ENCODE results near the gene GNB5. TPM values are rescaled to one million over a fixed set of nuclear protein-coding genes. Genes with fewer than 3 reads are reported as not detected.
A peak's percentile ranks its signal among the peaks of the same experiment; 100 is the strongest.

GNB5 gene
- total RNA-seq, 2 donors from 2014 or later, result 20.5 to 24.1 TPM

DNA sequence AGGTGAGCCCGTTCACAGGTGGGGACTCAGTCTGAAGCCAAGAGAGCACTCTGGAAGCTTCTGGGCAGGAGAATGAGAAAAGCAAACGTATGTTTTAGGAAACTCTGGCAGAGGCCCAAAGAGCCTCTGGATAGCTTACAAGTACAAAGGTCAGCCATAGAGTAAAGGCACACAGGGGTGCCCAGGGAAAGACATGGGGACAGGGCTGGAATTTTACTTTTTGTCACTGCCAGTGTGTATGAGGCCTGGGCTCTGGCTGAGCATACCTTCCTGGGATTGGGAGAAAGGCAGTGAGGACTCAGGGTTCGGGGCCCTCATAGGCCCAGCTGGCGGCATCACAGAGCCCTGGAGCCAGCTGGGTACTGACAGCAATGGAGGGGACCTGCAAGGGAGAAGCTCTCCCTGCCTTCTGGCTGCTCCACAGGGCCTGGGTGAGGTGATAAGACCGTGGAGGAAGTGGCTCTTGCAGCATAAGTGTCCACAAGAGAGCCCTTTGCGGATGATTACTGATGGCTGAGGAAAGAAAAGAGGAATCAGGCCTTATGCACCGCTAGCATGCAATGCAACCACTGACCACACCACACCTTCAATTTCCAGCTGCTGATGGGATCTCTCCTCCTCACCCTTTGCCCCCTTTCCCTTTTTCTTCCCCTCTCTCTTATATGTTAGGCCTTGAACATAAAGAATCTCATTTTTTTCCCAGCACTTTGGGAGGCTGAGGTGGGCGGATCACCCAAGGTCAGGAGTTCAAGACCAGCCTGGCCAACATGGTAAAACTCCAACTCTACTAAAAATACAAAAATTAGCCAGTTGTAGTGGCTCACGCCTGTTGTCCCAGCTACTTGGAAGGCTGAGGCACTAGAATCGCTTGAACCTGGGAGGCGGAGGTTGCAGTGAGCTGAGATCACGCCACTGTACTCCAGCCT lies 53.5 kb downstream of the GNB5 start:
- H3K27ac Mint-ChIP-seq, result peak overlapping the region in 1 of 2 donors; percentile 40
- DNase-seq (ENCODE audit: low spot score in 2 of 2) (no peak), ATAC-seq (no peak)
- H3K9me3 Mint-ChIP-seq, result no peaks in the 10 kb centered on the region
- no peaks in the 10 kb centered on the region for H3K36me3 Mint-ChIP-seq

DNA sequence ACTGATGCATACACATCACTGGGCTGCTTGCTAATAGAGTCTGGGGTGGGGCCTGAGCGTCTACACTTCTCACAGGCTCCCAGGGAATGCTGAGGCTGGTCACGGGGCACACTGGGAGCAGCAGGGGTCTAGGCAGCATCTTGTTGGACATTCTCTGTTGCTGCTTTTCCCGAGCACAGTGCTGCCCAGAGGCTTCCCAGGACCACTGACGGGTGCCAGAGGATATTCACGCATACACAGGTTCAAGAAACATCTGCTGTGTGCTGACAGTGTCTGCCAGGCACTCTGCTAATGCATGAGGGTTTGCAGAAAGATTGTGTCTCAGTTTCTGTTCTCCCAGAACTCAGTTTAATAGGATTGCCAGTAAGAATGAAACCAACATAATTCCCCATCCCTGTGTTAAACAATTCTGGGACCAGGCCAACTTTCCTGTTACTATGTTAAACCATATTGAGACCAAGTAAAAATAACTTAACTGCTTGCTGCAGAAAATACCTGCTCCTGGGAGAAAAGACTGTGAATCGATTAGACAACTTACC lies 54.7 kb downstream of the GNB5 start:
- DNase-seq (ENCODE audit: low spot score in 2 of 2) (no peak), ATAC-seq (peak in 1 of 2 donors; percentile 11)
- no peaks in the 10 kb centered on the region for H3K36me3 Mint-ChIP-seq
- no peaks in the 10 kb centered on the region for H3K9me3 Mint-ChIP-seq
- no peak overlapping the region for H3K27ac Mint-ChIP-seq

DNA sequence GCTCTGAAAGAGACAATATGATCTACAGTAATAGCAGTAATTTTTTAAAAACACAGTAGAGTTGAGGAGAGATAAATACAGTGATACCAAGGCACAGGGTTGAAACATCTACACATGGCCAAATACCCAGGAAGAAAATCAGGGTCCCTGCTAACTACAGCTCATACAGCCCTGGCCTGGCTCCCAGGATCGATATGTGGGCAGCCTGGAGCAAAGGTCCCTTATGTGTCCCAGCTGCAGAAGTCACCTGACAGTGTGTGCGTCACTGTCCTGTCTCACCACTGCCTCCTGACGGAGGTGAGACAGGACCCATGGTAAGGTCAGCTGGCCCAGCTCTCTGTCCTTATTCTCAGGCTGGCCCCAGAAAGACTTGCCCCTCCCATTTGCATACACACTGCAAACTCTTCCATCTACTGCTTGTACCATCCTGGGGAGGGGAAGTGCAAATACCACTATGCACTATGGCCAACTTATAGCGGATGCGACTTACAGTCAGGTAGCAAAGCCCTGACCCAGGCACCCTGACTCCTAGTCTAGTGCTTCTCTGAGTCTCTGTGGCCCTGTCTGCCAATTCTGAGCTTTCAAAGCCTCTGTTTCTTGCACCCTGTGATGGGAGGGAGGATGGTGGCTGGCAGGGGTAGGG lies 56.6 kb downstream of the GNB5 start:
- no peak overlapping the region for H3K27ac Mint-ChIP-seq
- DNase-seq (ENCODE audit: low spot score in 2 of 2) (no peak), ATAC-seq (no peak)
- H3K9me3 Mint-ChIP-seq, result no peaks in the 10 kb centered on the region
- no peaks in the 10 kb centered on the region for H3K36me3 Mint-ChIP-seq

DNA sequence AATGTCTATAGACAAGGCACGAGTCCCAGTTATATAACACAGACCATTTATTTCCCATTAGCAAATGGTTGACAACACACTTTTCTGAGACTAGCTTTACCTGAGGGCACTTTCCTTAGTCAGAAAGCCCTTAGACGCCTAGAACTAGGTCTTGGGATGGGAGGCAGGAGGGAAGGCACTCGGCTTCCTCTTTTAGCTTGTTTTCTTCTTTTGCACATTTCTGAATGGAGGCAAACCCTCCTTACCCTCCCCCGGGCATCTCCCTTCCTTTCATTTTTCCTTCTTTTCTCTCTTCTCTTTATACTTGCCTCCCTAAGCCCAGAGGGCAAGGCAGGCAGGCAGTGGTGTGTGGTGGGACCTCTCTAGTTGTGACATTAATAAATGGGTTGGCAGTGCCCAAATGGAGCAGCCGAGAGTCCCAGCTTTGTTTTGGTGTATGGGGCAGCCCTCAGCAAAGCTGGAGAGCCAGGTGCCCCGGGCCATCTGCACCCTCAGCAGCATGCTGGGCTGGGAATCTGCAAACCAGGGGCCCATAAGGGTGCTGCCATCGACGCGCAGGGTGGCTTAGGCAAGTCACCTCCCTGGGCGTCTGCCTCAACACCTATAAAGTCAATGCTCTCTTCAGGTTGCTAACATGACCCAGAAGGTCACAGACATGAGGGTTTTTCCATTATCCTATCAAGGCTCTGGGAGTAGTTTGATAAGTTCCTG lies 57.5 kb downstream of the GNB5 start:
- no peak overlapping the region for H3K27ac Mint-ChIP-seq
- no peaks in the 10 kb centered on the region for H3K9me3 Mint-ChIP-seq
- ATAC-seq (no peak), DNase-seq (ENCODE audit: low spot score in 2 of 2) (no peak)
- H3K36me3 Mint-ChIP-seq, result no peaks in the 10 kb centered on the region

DNA sequence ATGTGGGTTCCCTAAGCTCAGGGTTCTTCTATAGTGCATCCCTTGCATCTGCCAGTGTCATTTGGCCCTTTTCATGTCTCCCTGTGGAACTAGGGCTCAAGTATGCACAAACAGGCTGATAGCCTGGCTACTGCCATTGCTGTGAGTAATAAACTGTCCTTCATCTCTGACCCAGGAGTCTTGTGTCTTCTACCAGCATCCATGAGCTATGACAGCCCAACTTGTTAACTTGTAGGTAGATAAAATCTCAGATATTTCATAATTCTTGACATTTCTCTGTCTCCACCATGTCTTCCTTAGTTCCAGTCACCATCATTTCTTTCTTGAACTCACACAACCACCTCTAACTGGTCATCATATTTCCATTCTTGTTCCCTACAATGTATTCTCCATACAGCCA lies 59.1 kb downstream of the GNB5 start:
- no peaks in the 10 kb centered on the region for H3K36me3 Mint-ChIP-seq
- no peak for ATAC-seq
- no peak for DNase-seq (ENCODE audit: low spot score in 2 of 2)
- H3K27ac Mint-ChIP-seq, result peak overlapping the region; percentile 5 to 46
- H3K9me3 Mint-ChIP-seq, result no peaks in the 10 kb centered on the region

DNA sequence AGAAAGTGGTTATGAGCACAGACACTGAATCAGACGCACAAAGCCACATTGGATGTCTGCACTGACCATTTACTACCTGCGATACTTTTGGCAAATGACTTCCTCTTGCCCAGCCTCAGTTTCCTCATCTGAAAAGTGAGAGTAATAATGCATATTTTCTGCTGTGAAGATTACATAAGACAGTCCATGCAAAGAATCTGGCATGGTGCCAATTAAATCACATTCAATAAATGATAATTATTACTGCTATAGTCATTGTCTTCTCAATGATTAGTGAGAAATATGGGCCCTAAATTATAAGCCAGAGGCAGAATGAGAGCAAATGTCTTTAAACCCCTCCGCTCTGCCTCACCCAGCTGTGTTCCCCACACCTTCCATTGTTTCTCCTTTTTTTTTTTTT lies 62.6 kb downstream of the GNB5 start:
- H3K27ac Mint-ChIP-seq, result peak overlapping the region in 1 of 2 donors; percentile 58
- DNase-seq (ENCODE audit: low spot score in 2 of 2) (no peak), ATAC-seq (no peak)
- H3K9me3 Mint-ChIP-seq, result no peaks in the 10 kb centered on the region
- H3K36me3 Mint-ChIP-seq, result no peaks in the 10 kb centered on the region

DNA sequence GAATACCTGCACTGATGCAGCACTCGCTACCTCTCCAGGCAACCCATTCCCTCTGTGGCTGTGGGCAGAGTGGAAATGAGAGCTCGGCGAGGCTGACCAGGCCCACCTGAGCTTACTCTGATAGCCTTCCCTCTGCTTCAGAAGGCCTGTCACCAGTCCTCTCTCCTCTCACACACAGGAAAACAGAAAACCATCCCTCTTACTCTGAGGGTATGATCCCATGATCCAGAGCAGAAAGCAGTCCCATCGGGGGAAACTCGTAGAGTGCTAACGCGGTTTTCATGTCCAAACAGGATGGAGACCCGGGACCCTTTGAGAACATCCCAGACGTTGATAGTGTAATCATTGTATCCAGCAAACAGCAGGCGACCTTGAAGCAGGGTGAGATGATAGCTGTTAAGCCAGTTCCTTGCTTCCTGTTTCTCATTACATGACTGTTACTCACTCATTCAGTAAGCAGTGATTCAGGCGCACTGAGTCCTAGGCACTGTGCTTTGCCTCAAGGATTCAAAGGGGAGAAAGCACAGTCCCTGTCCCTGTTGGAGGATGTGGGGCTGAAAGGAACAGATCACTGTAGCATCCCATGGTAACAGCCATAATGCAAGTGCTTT lies 66.8 kb downstream of the GNB5 start:
- Mint-ChIP-seq H3K36me3 (no peaks in the 10 kb centered on the region), H3K9me3 (no peaks in the 10 kb centered on the region), H3K27ac (peak overlapping the region in 1 of 2 donors; percentile 6)
- ATAC-seq (peak; percentile 72 to 92), DNase-seq (ENCODE audit: low spot score in 2 of 2) (no peak)

DNA sequence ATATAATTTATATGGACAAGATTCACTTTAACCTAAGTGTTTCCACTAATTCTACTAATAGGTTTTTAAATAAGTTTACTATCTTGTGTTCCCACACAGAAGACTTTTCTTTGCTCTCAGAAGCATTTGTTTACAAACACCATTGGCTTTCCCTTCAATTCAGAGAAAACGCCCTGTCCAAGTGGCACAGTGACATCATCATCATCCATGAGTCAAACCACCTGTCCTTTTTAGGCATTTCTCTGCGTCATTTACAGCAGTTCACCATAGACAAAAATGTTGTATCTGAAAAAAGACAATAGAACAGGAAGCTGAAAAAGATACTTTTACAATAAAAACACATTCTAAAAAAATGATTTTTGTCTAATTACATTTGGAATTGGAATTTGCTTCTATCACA lies 69.3 kb downstream of the GNB5 start:
- Mint-ChIP-seq H3K27ac (peak overlapping the region in 1 of 2 donors; percentile 22), H3K9me3 (no peaks in the 10 kb centered on the region), H3K36me3 (no peaks in the 10 kb centered on the region)
- no peak for ATAC-seq
- DNase-seq (ENCODE audit: low spot score in 2 of 2), result no peak

DNA sequence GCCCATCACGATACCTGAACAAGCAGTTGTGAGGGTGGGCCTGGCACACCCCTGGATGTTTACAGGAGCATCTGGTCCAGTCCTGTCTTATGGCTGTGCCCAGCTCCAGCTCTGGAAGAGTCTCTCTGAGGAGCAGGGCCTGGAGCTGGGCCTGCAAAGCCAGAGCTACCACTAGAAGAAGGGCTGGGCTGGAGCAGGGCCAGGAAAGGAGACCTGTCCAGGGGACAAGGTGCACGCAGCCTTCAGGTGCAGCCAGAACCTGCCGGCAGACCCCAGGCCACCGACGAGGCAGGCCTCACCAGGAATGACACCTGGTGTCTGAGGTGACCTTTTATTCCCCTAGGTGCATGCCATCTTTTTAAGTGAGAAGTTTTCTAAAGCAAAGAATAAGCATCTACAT lies 70.2 kb downstream of the GNB5 start:
- DNase-seq (ENCODE audit: low spot score in 2 of 2) (no peak), ATAC-seq (no peak)
- Mint-ChIP-seq H3K9me3 (no peaks in the 10 kb centered on the region), H3K27ac (no peak overlapping the region), H3K36me3 (no peaks in the 10 kb centered on the region)

DNA sequence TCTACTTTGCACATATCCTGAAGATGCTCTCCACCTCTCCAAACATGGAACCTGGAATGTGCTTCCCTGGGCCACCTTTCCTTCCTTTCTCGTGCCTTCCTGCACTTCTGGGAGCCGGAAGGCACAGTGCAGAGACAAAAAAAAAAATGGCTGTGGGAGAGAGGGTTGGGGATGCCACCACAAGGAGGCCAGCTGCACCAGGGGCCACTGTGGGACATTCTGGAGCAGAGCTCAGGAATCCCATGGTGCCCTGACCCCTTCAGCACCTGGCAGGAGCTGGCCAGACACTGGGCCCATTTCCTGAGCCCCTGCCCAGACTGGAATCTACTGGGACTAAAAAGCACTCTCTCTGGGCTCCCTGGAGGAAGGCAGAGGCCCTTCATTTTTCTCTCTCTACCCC lies 70.7 kb downstream of the GNB5 start:
- Mint-ChIP-seq H3K36me3 (no peaks in the 10 kb centered on the region), H3K9me3 (no peaks in the 10 kb centered on the region), H3K27ac (no peak overlapping the region)
- ATAC-seq (no peak), DNase-seq (ENCODE audit: low spot score in 2 of 2) (no peak)

DNA sequence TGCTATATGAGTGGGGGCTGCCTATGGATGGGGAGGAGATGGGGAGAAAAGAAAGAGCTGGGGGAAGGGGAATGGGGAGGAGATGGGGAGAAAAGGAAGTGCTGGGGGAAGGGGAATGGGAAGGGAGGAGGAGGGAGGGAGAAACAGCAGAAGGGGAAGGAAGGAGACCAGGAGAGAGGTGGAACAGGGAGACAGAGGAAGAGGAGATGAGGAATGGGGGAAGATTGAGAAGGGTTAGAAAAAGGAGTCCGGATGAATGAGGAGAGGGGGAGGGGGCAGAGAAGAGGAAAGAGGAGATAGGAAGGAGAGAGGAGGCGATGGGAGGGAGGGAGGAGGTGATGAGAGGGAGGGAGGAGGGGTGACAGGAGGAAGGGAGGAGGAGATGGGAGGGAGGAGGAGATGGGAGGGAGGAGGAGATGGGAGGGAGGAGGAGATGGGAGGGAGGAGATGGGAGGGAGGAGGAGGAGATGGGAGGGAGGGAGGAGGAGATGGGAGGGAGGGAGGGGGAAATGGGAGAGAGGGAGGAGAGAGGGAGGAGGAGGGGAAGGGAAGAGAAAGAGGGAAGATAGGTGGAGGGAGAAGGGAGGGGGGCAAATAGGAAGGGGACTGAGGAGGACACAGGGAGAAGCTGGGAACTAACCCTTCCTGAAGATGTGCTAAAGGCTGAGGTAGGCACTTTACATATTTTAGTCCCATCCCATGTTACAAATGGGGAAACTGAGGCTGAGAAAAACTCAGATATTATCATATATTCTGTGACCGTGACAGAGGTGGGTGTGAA lies 72.0 kb downstream of the GNB5 start:
- Mint-ChIP-seq H3K9me3 (no peaks in the 10 kb centered on the region), H3K36me3 (no peaks in the 10 kb centered on the region), H3K27ac (no peak overlapping the region)
- DNase-seq (ENCODE audit: low spot score in 2 of 2), result no peak
- ATAC-seq, result no peak

DNA sequence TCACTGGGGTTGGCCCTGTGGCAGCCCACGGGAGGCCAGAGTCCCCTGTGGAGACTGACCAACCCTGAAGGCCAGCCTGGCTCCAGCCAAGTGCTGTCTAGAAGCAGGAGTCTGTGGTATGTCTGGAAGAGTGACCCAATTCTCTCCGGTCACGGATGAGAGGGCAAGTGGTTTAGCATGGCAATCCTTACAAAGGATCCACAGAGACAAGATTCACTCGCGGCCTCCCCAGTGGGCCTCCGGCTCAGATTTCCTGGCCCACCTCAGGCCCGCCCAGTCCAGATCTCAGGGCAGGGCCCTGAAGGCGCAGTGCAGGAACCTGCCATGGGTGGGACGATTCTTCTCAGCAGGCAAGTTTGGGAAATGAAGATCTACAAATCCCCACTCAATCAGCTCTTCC lies 73.6 kb downstream of the GNB5 start:
- DNase-seq (ENCODE audit: low spot score in 2 of 2) (no peak), ATAC-seq (no peak)
- no peaks in the 10 kb centered on the region for H3K36me3 Mint-ChIP-seq
- peak overlapping the region in 1 of 2 donors; percentile 4 for H3K27ac Mint-ChIP-seq
- no peaks in the 10 kb centered on the region for H3K9me3 Mint-ChIP-seq

DNA sequence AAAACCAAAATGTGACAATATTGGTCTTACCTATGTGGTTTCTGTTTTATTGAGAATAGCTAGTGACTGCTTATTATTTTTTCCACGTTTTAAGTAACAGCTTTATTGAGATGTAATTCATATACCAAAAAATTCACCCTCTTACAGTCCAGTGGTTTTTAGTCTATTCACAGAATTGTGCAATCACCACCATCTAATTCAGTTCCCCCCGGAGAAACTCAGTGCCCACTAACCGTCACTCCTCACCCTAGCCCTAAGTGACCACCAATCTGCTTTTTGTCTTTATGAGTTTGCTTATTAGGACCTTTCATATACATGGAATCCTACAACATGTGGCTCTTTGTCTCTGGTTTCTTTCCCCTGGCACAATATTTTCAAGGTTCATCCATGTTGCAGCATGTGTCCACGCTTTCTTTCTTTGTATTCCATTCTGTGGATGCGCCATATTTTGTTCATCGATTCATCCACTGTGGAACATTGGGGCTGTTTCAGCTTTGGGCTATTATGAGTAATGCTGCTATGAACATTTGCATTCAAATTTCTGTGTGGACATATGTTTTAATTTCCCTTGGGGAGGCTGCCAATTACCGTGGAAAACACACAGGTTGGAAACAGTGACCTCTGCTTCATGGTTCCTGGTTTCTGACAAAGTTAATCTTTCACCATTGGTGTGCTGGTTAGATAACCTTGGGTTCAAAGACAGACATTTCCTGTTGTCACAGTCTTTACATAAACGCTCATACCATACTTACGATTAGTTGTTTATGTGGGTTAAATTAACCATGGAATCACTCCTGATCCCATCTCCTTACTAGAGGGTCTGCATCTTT lies 75.4 kb downstream of the GNB5 start:
- H3K9me3 Mint-ChIP-seq, result no peaks in the 10 kb centered on the region
- no peak overlapping the region for H3K27ac Mint-ChIP-seq
- H3K36me3 Mint-ChIP-seq, result no peaks in the 10 kb centered on the region
- DNase-seq (ENCODE audit: low spot score in 2 of 2) (no peak), ATAC-seq (no peak)

DNA sequence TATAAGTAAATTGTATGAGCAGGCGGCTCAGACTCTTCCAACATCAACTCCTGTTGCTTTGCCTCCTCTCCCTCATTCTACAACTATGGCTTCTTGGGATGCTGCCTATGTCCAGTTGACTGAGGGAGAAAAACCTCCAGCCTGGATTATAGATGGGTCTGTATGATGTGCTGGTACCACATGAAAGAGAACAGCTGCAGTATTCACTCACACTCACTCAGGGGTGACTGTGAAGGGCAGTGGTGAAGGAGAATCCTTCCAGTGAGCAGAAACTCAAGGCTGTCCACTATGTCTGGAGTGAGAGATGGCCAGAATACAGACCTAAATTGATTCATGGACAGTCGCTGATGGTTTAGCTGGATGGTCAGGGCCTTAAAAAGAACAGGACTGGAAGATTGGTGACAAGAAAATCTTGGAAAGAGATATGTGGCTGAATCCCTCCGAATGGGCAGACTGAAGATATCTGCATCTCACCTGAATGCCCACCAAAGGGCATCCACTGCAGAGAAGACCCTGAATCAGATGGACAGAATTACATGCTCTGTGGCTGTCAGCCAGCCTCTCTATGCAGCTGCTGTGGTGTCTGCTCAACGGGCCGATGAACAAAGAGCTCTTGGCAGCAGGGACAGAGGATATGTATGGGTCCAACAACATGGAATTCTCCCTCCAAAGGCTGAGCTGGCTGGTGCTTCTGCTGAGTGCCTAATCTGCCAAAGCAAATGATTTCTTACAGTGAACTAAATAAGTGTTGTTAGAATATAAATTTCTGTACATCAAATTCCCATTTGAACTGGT lies 76.7 kb downstream of the GNB5 start:
- DNase-seq (ENCODE audit: low spot score in 2 of 2) (no peak), ATAC-seq (no peak)
- Mint-ChIP-seq H3K9me3 (no peaks in the 10 kb centered on the region), H3K36me3 (no peaks in the 10 kb centered on the region), H3K27ac (no peak overlapping the region)

DNA sequence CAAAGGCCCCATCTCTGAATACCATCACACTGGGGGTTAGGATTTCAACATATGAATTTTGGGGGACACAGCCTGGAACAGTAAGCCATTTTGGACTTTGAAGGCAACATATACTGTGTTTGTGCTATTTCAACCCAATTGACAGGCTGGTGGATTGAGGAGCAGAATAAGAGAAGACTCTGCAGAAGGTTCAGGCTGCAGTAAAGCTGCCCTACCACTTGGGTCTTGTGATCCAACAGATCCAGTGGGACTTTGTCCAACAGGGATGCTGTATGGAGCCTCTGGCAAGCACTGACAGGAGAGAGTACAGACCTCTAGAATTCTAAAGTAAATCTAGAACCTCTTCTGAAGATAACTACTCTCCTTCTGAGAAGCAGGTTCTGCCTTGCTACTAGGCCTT lies 77.5 kb downstream of the GNB5 start:
- H3K9me3 Mint-ChIP-seq, result no peaks in the 10 kb centered on the region
- ATAC-seq (no peak), DNase-seq (ENCODE audit: low spot score in 2 of 2) (no peak)
- H3K36me3 Mint-ChIP-seq, result no peaks in the 10 kb centered on the region
- H3K27ac Mint-ChIP-seq, result no peak overlapping the region
